ENCODE results near the gene IL22RA1. TPM values are rescaled to one million over a fixed set of nuclear protein-coding genes. Genes with fewer than 3 reads are reported as not detected.

IL22RA1 gene
- total and polyA plus RNA-seq, 10 of the 15 experiments (the other 5 are each of a cell fraction or from before 2014, with no cell fraction given), result not detected

GRCh38 chr1:24127134-24127800, 15.7 kb downstream of the IL22RA1 start:
- TF ChIP-seq ZBTB33 (IDR thresholded peaks at IDR 0.05) (no peak), ZBTB40 (IDR thresholded peaks at IDR 0.05; ENCODE audit: borderline replicate concordance) (no peak), YY1 (IDR thresholded peaks at IDR 0.05; ENCODE audit: low read depth, low read length) (no peak)
- Histone ChIP-seq H3K79me2 (ENCODE audit: control insufficient read depth, insufficient read depth, low read length) (no peaks in the 10 kb centered on the region), H3K9ac (ENCODE audit: control insufficient read depth, insufficient read depth, low read length) (no peak overlapping the region), H3K4me1 (ENCODE audit: control insufficient read depth, insufficient read depth, low read length) (no peaks in the 10 kb centered on the region; the same call in 1 of the 2 replicates), H3K27ac (ENCODE audit: control insufficient read depth, insufficient read depth) (no peak overlapping the region), H2AFZ (ENCODE audit: control insufficient read depth, low read depth, low read length) (no peak overlapping the region), H3K27me3 (replicated peaks in 1 of 2; ENCODE audit: control insufficient read depth in 2 of 2, insufficient read depth in 2 of 2, low read length in 1 of 2) (no peaks in the 10 kb centered on the region; a peak in 1 of 4 replicates), H3K36me3 (ENCODE audit: control insufficient read depth in 2 of 2, insufficient read depth in 2 of 2, low read length in 1 of 2) (no peaks in the 10 kb centered on the region), H3K4me3 (no peak overlapping the region), H3K4me2 (ENCODE audit: control insufficient read depth, insufficient read depth) (no peak overlapping the region), H4K20me1 (ENCODE audit: control insufficient read depth, insufficient read depth) (no peaks in the 10 kb centered on the region), H3K9me3 (replicated peaks; ENCODE audit: control insufficient read depth, insufficient read depth, low read length) (peaks cover 5% of the 10 kb centered on the region; the same call in 2 of the 3 replicates)
- in situ Hi-C loops (cut with MboI), result loop anchor here (5.0 kb wide), 1 partner anchor 50 kb away; no protein-coding TSS in a partner anchor
- ChIA-PET SMC1A (ENCODE audit: uncharacterized antibody, unreplicated experiment) (no interaction called here), POLR2A (interaction anchor here (0.6 kb wide), 1 partner anchor 9 kb away, joined by 3 read pairs; no protein-coding TSS in a partner anchor), CTCF (interaction anchor here (0.6 kb wide), 1 partner anchor 635 kb away, joined by 3 read pairs; no protein-coding TSS in a partner anchor), RAD21 (ENCODE audit: unreplicated experiment) (interaction anchor here (0.7 kb wide), 1 partner anchor 63 kb away, joined by 3 read pairs; no protein-coding TSS in a partner anchor)
- no peak for FAIRE-seq
- intact Hi-C loops (cut with micrococcal nuclease; ENCODE audit: unreplicated experiment), result no loop called here
- 26% methylated on average over 3 of the region's 3 CpGs for WGBS (ENCODE audit: insufficient coverage, insufficient replicate concordance, low lambda C conversion rate, missing lambda C conversion rate)
- no peak for ATAC-seq
- no TSS peak for BruUV-seq (replicated peaks)
- DNase-seq (ENCODE audit: low read depth, low spot score), result no peak
